Effector memory CD8-positive, alpha-beta T cell (primary cell): ENCODE measurements around the gene C22orf39.
A peak's percentile ranks its signal among the peaks of the same experiment; 100 is the strongest.

Experiments used
- ATAC-seq: fragments of 150-1000 bp; cut with Tn5 transposase; replicated peaks from 2 replicates; pipeline ENCODE4 v1.10.0; 2021; ENCODE audit warnings: mild to moderate bottlenecking, moderate library complexity
- DNase-seq, 3 experiments: peaks; one replicate each; pipeline ENCODE4 v3.0.0; 2021
- H3K27ac Mint-ChIP-seq, 2 donors: one replicate each; pipeline ENCODE4 v1.8.0; 2022; ENCODE audit warnings: mild to moderate bottlenecking in 2 of 2, mixed read lengths in 2 of 2, moderate library complexity in 2 of 2
- H3K27me3 Mint-ChIP-seq, 2 donors: one replicate each; pipeline ENCODE4 v1.8.0; 2022; ENCODE audit warnings: mixed read lengths in 2 of 2
- H3K36me3 Mint-ChIP-seq: one replicate; pipeline ENCODE4 v1.8.0; 2022; ENCODE audit warnings: mild to moderate bottlenecking, moderate library complexity, mixed read lengths; ENCODE audit not compliant: insufficient read depth
- H3K4me1 Mint-ChIP-seq, 2 donors: one replicate each; pipeline ENCODE4 v1.8.0; 2022; ENCODE audit warnings: low read depth in 2 of 2, mixed read lengths in 2 of 2
- H3K4me3 Mint-ChIP-seq, 2 donors: one replicate each; pipeline ENCODE4 v1.8.0; 2022; ENCODE audit warnings: mild to moderate bottlenecking in 2 of 2, mixed read lengths in 2 of 2, moderate library complexity in 2 of 2
- H3K9me3 Mint-ChIP-seq, 2 donors: one replicate each; pipeline ENCODE4 v1.8.0; 2022; ENCODE audit warnings: mixed read lengths in 2 of 2

Gene C22orf39

GRCh38 chr22:19466848-19467752 is 19.6 kb upstream of the C22orf39 start:
- no peaks in the 10 kb centered on the region for H3K27me3 Mint-ChIP-seq
- no peaks in the 10 kb centered on the region for H3K9me3 Mint-ChIP-seq
- H3K27ac Mint-ChIP-seq, result no peak overlapping the region
- H3K36me3 Mint-ChIP-seq, result peaks cover 81% of the 10 kb centered on the region
- H3K4me1 Mint-ChIP-seq, result peaks cover 10 to 16% of the 10 kb centered on the region in 2 donors
- H3K4me3 Mint-ChIP-seq, result no peak overlapping the region
- DNase-seq, result no peak
- ATAC-seq, result no peak

DNA sequence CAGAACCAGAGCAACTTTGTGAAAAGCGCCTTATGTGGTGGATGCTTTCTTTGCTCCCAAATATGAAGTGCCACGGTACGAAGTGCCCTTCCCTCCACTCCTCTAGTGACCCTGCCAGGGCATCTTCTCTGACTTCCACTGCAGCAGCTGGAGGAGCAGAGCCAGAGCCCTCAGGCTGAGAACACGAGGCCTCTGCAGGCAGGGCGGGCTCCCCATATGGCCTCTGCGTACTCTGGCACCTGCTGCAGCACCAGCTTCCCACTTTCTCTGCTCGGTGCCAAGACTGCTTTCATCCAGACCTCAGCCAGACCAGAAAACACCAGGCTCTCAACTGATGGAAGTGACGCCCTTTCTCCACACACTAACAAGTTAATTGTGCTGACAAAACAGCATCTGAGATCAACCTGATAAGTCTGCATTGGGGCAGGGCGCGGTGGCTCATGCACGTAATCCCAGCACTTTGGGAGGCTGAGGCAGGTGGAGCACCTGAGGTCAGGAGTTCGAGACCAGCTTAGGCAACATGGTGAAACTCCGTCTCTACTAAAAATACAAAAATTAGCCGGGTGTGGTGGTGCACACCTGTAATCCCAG is 18.7 kb upstream of the C22orf39 start:
- Mint-ChIP-seq H3K4me3 (no peak overlapping the region), H3K36me3 (peaks cover 80% of the 10 kb centered on the region), H3K27me3 (no peaks in the 10 kb centered on the region), H3K9me3 (no peaks in the 10 kb centered on the region), H3K27ac (no peak overlapping the region), H3K4me1 (peaks cover 10 to 16% of the 10 kb centered on the region in 2 donors)
- DNase-seq (no peak), ATAC-seq (no peak)

DNA sequence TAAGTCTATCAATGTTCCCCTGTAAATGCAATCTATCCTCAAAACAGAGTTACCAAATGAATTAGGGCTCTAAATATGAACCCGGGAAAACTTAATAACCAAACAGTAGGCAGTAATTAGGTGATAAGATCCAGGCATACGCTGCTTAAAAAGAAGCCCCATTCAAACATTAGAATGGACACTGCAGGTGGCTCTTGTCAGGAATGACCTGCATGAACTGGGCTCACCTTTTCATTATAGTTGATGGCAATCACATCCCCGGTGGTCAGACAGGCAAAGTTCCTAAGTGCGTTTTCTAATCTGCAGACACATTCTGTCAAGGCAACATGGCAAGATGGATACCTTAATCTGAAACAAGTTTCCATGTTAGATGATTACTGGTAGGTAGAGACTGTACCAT is 17.5 kb upstream of the C22orf39 start:
- peaks cover 10 to 16% of the 10 kb centered on the region in 2 donors for H3K4me1 Mint-ChIP-seq
- peaks cover 82% of the 10 kb centered on the region for H3K36me3 Mint-ChIP-seq
- DNase-seq (no peak), ATAC-seq (no peak)
- peak overlapping the region in 1 of 2 donors; percentile 61 for H3K27ac Mint-ChIP-seq
- no peaks in the 10 kb centered on the region for H3K27me3 Mint-ChIP-seq
- no peak overlapping the region for H3K4me3 Mint-ChIP-seq
- H3K9me3 Mint-ChIP-seq, result no peaks in the 10 kb centered on the region

DNA sequence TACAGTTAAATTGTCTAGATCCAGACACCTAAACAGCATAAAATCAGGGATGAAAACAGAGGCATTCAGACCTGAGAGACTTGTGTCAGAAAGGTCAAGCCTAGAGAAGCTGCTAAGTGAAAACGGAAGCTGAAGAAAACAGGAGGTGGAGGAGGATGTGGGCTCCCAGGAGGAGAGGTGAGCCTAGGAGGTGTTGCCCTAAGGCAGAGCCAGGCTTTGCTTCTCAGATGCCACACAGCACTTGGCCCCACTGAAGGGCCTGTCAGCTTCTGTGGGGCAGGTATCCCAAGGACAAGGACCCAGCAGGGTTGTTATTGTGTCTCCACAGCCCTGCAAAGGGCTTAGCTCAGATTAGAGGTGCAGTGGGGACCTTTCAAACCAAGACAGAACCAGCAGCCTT is 17.0 kb upstream of the C22orf39 start:
- H3K27me3 Mint-ChIP-seq, result no peaks in the 10 kb centered on the region
- peaks cover 10 to 16% of the 10 kb centered on the region in 2 donors for H3K4me1 Mint-ChIP-seq
- no peak for DNase-seq
- H3K4me3 Mint-ChIP-seq, result no peak overlapping the region
- ATAC-seq, result no peak
- H3K27ac Mint-ChIP-seq, result no peak overlapping the region
- no peaks in the 10 kb centered on the region for H3K9me3 Mint-ChIP-seq
- peaks cover 78% of the 10 kb centered on the region for H3K36me3 Mint-ChIP-seq

DNA sequence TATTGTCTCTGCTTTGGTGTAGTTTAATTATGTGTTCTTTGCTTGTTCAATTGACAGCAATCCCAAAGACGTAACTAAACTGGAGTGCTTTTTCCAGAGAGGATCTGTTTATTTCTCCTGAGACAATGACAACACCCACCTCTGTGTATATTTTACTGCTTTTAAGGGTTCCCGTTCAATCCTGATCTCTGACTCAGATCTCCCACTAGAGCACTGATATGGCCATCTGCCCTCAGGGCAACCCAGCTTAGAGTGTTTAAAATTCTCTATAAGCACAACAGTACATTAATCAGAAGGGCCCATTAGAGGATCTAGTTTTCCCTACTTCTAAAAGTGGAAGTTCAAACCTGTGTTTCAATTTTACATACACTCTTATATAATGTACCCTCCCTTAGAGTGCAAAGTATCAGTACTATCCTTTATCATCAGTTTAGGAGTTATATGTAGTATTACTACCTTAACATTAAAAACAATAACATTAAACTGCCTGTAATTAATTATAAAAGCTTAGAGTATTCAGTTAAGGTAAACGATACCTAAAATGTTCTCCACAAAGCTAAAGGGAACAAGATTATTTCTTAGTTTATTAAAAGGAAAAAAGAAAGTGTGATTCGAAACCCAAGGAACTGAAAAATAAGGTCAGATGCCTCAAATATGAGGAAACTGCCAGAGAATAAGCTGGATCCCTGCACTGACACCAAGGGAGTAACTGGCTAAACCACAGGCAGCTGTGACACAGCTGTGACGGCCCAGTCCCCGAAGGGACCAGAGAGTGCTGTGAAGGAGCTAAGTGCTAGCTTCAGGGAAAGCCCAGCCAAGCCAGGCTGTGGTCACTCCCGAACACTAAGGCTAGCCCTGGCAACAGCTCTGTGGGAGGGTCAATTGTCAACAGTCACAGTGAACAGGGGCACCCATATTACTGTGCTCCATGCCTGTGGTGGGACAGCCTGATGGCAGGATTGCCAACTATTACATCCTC is 16.3 kb upstream of the C22orf39 start:
- no peaks in the 10 kb centered on the region for H3K27me3 Mint-ChIP-seq
- no peaks in the 10 kb centered on the region for H3K9me3 Mint-ChIP-seq
- H3K4me1 Mint-ChIP-seq, result peaks cover 5 to 15% of the 10 kb centered on the region in 2 donors
- H3K4me3 Mint-ChIP-seq, result no peak overlapping the region
- ATAC-seq (no peak), DNase-seq (no peak)
- peaks cover 71% of the 10 kb centered on the region for H3K36me3 Mint-ChIP-seq
- no peak overlapping the region for H3K27ac Mint-ChIP-seq

- Mint-ChIP-seq H3K36me3 (peaks cover 63% of the 10 kb centered on the region), H3K4me1 (peaks cover 3 to 12% of the 10 kb centered on the region in 2 donors), H3K4me3 (no peak overlapping the region), H3K9me3 (no peaks in the 10 kb centered on the region), H3K27me3 (no peaks in the 10 kb centered on the region), H3K27ac (peak overlapping the region in 1 of 2 donors; percentile 41)
- no peak for ATAC-seq
- DNase-seq, result no peak
Measured at GRCh38 chr22:19463008-19463407, 15.5 kb upstream of the C22orf39 start.

DNA sequence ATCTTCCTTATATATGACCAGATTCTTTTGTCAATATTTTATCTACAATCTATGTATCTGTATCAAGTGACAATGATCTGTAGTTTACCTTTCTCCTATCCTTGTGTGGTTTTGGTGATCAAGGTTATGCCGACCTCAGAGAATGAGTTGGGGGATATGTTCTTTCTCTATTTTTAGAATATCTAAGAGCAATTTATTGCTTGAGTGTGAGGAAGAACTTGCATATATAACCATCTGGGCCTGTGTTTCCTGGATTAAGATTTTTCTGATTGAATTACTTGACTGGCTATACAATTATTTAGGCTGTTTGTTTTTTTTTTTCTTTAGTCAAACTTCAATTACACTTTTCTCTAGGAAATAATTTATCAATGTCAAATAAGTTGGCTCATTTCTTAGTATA is 14.0 kb upstream of the C22orf39 start:
- Mint-ChIP-seq H3K4me1 (peaks cover 3 to 12% of the 10 kb centered on the region in 2 donors), H3K4me3 (no peak overlapping the region), H3K36me3 (peaks cover 58% of the 10 kb centered on the region), H3K9me3 (no peaks in the 10 kb centered on the region), H3K27me3 (no peaks in the 10 kb centered on the region), H3K27ac (no peak overlapping the region)
- DNase-seq (no peak), ATAC-seq (no peak)

- H3K4me3 Mint-ChIP-seq, result no peak overlapping the region
- peaks cover 1 to 12% of the 10 kb centered on the region in 2 donors for H3K4me1 Mint-ChIP-seq
- H3K27ac Mint-ChIP-seq, result no peak overlapping the region
- ATAC-seq (no peak), DNase-seq (no peak)
- peaks cover 52% of the 10 kb centered on the region for H3K36me3 Mint-ChIP-seq
- no peaks in the 10 kb centered on the region for H3K27me3 Mint-ChIP-seq
- no peaks in the 10 kb centered on the region for H3K9me3 Mint-ChIP-seq
Measured at GRCh38 chr22:19460036-19460435, 12.5 kb upstream of the C22orf39 start.

- no peak overlapping the region for H3K27ac Mint-ChIP-seq
Measured at GRCh38 chr22:19457828-19458428, 10.4 kb upstream of the C22orf39 start.

GRCh38 chr22:19456541-19456940 is 9.0 kb upstream of the C22orf39 start:
- ATAC-seq, result no peak
- Mint-ChIP-seq H3K9me3 (no peaks in the 10 kb centered on the region), H3K4me1 (peaks cover 0 to 5% of the 10 kb centered on the region in 2 donors), H3K27ac (no peak overlapping the region), H3K36me3 (peaks cover 56% of the 10 kb centered on the region), H3K4me3 (no peak overlapping the region), H3K27me3 (no peaks in the 10 kb centered on the region)
- no peak for DNase-seq

More at GRCh38 chr22:19457828-19458428, 10.4 kb upstream of the C22orf39 start:
- Mint-ChIP-seq H3K4me1 (peaks cover 0 to 5% of the 10 kb centered on the region in 2 donors), H3K36me3 (peaks cover 62% of the 10 kb centered on the region), H3K9me3 (no peaks in the 10 kb centered on the region), H3K27me3 (no peaks in the 10 kb centered on the region), H3K4me3 (no peak overlapping the region)
- no peak for DNase-seq
- no peak for ATAC-seq

DNA sequence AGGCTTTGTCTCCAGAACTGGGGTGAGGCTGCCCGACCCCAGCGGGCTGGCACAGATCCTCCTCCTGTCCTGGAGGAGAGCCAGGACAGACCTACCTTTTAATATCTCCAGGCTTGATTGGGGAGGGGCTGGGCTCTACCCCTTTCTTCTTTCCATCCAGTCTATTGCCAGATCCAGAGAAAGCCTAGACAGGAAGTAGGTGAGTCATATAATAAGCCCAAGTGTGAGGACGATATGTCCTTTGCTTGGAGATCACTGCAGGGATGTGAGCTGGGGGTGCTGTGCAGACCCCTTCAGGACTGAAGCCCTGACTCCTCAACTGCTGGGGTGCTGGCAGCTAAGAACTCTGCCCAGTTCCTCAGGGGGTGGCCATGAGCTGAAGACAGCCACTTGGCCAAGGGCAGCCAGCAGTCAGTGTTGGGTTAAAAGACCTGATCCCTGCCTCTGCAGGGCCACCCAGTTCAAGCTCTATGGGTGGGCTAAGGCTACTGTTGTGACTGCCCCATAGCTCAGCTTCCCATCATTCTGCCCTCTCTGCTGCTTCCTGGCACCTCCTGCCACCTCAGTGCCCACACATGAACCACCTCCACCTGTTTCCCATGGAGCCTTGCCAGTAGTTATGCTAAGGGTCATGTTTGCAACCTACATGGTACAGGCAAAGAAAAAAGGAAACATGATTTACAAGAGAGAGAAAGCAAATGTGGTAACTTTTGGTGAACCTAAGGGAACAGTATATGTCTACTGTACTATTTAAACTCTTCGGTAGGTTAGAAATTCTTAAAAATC is 8.3 kb upstream of the C22orf39 start:
- Mint-ChIP-seq H3K36me3 (peaks cover 49% of the 10 kb centered on the region), H3K9me3 (no peaks in the 10 kb centered on the region), H3K4me3 (no peak overlapping the region), H3K4me1 (peaks cover 0 to 5% of the 10 kb centered on the region in 2 donors), H3K27ac (no peak overlapping the region), H3K27me3 (no peaks in the 10 kb centered on the region)
- DNase-seq (no peak), ATAC-seq (no peak)

- H3K27me3 Mint-ChIP-seq, result no peaks in the 10 kb centered on the region
- H3K9me3 Mint-ChIP-seq, result no peaks in the 10 kb centered on the region
- no peak overlapping the region for H3K27ac Mint-ChIP-seq
- no peak overlapping the region for H3K4me3 Mint-ChIP-seq
- no peak for ATAC-seq
- peaks cover 0 to 5% of the 10 kb centered on the region in 2 donors for H3K4me1 Mint-ChIP-seq
- H3K36me3 Mint-ChIP-seq, result peaks cover 45% of the 10 kb centered on the region
- no peak for DNase-seq
Measured at GRCh38 chr22:19455033-19455432, 7.5 kb upstream of the C22orf39 start.
